ENCODE data around the gene SLIT1. TPM values are rescaled to one million over a fixed set of nuclear protein-coding genes. Genes with fewer than 3 reads are reported as not detected.

SLIT1 gene
- total RNA-seq, 1 experiment from 2014 or later: 1.0 TPM

- Histone ChIP-seq H3K36me3 (ENCODE audit: insufficient read depth, low read length) (no peaks in the 10 kb centered on the region), H3K4me3 (ENCODE audit: low read length) (no peak overlapping the region), H2AFZ (ENCODE audit: low read length) (no peak overlapping the region)
These were observed 12.7 kb downstream of the SLIT1 start for GRCh38 chr10:97173036-97173435.

DNA sequence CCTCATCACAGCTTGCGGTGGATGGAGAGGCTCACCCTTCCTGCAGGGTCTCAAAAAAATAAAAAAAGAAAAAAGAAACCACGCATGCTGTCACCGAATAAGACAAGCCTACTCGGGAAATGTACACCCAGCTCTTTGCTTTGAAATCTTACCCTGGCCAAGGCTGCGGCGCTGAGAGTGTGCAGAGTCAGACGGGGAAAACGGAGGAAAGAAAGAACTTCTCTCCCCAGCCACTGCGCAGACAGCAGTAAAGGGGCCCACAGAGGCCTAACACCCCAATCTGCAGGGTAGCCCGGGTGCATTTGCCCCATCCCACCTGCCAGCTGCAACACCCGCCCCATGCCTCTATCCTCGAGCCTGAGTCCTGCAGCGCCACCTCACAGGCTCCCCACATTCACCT, 14.8 kb downstream of the SLIT1 start:
- Histone ChIP-seq H3K4me3 (ENCODE audit: low read length) (no peak overlapping the region), H3K79me2 (ENCODE audit: low read length) (no peaks in the 10 kb centered on the region), H3K36me3 (ENCODE audit: insufficient read depth, low read length) (no peaks in the 10 kb centered on the region), H3K27me3 (ENCODE audit: low read length) (no peaks in the 10 kb centered on the region), H3K9me2 (replicated peaks; ENCODE audit: insufficient read depth, low read length) (no peaks in the 10 kb centered on the region), H3K4me2 (ENCODE audit: low read depth, low read length, poor library complexity, severe bottlenecking) (no peak overlapping the region), H2AFZ (ENCODE audit: low read length) (no peak overlapping the region), H3K27ac (ENCODE audit: low read length) (no peak overlapping the region), H3K4me1 (ENCODE audit: low read length) (no peaks in the 10 kb centered on the region), H3K9me3 (ENCODE audit: low read length) (no peaks in the 10 kb centered on the region), H4K20me1 (ENCODE audit: insufficient read depth, low read depth, low read length) (no peaks in the 10 kb centered on the region), H3K9ac (ENCODE audit: low read length) (no peak overlapping the region)
- no peak for DNase-seq

More at GRCh38 chr10:97173036-97173435, 12.7 kb downstream of the SLIT1 start:
- no peak overlapping the region for H3K27ac ChIP-seq (ENCODE audit: low read length)
- no peaks in the 10 kb centered on the region for H3K9me2 ChIP-seq (replicated peaks; ENCODE audit: insufficient read depth, low read length)
- no peaks in the 10 kb centered on the region for H4K20me1 ChIP-seq (ENCODE audit: insufficient read depth, low read depth, low read length)
- H3K9ac ChIP-seq (ENCODE audit: low read length): no peak overlapping the region
- no peaks in the 10 kb centered on the region for H3K9me3 ChIP-seq (ENCODE audit: low read length)
- H3K4me2 ChIP-seq (ENCODE audit: low read depth, low read length, poor library complexity, severe bottlenecking): no peak overlapping the region
- no peaks in the 10 kb centered on the region for H3K4me1 ChIP-seq (ENCODE audit: low read length)
- no peaks in the 10 kb centered on the region for H3K79me2 ChIP-seq (ENCODE audit: low read length)
- no peaks in the 10 kb centered on the region for H3K27me3 ChIP-seq (ENCODE audit: low read length)
- no peak for DNase-seq

DNA sequence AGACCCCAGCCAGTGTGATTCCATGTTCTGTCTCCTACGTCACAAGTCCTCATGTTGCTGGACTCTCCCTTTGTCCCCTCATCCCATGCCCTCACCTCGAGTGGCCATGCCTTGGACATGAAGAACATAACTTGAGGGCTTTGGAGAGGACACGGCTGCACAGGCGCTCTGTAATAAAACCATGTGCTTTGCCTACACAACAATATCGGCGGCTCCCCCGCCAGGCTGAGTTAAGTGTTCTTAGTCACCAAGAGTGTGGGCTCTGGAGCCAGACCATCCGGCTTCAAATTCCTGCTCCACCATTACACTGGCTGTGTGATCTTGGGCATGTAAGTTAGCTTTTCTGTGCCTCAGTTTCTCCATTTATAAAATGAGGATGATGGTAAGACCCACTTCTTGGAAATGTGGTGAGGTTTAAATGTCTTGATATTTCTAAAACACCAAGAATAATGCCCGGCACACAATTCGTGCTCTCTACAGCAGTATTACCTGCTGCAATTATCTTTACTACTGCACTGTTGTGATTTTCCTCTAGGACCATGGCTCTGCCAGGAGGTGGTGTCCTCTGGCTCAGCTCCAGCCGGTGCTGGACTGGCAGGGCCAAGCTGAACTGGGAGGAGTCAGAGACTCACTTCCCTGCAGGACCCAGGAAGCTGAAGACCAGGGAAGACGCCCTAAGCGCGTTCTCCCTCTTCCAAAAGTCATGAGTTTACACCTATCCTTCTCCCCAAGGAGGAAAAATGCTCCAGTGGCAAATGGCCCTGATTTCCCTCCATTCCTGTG, 15.7 kb downstream of the SLIT1 start:
- Histone ChIP-seq H3K36me3 (ENCODE audit: insufficient read depth, low read length) (no peaks in the 10 kb centered on the region), H2AFZ (ENCODE audit: low read length) (no peak overlapping the region)

GRCh38 chr10:97169063-97169462, 16.7 kb downstream of the SLIT1 start:
- Histone ChIP-seq H3K4me2 (ENCODE audit: low read depth, low read length, poor library complexity, severe bottlenecking) (no peak overlapping the region), H3K4me1 (ENCODE audit: low read length) (no peaks in the 10 kb centered on the region), H3K9me3 (ENCODE audit: low read length) (no peaks in the 10 kb centered on the region), H3K4me3 (ENCODE audit: low read length) (no peak overlapping the region), H3K36me3 (ENCODE audit: insufficient read depth, low read length) (no peaks in the 10 kb centered on the region), H3K27ac (ENCODE audit: low read length) (no peak overlapping the region), H3K9me2 (replicated peaks; ENCODE audit: insufficient read depth, low read length) (no peaks in the 10 kb centered on the region), H3K27me3 (ENCODE audit: low read length) (no peaks in the 10 kb centered on the region), H3K79me2 (ENCODE audit: low read length) (no peaks in the 10 kb centered on the region), H2AFZ (ENCODE audit: low read length) (no peak overlapping the region), H4K20me1 (ENCODE audit: insufficient read depth, low read depth, low read length) (no peaks in the 10 kb centered on the region), H3K9ac (ENCODE audit: low read length) (no peak overlapping the region)
- DNase-seq: no peak

More for the DNA sequence above, 15.7 kb downstream of the SLIT1 start:
- Histone ChIP-seq H3K9me3 (ENCODE audit: low read length) (no peaks in the 10 kb centered on the region), H3K27me3 (ENCODE audit: low read length) (no peaks in the 10 kb centered on the region), H3K4me1 (ENCODE audit: low read length) (no peaks in the 10 kb centered on the region), H3K9me2 (replicated peaks; ENCODE audit: insufficient read depth, low read length) (no peaks in the 10 kb centered on the region), H3K79me2 (ENCODE audit: low read length) (no peaks in the 10 kb centered on the region), H3K9ac (ENCODE audit: low read length) (no peak overlapping the region), H3K27ac (ENCODE audit: low read length) (no peak overlapping the region), H3K4me2 (ENCODE audit: low read depth, low read length, poor library complexity, severe bottlenecking) (no peak overlapping the region), H4K20me1 (ENCODE audit: insufficient read depth, low read depth, low read length) (no peaks in the 10 kb centered on the region), H3K4me3 (ENCODE audit: low read length) (no peak overlapping the region)
- DNase-seq: no peak

DNA sequence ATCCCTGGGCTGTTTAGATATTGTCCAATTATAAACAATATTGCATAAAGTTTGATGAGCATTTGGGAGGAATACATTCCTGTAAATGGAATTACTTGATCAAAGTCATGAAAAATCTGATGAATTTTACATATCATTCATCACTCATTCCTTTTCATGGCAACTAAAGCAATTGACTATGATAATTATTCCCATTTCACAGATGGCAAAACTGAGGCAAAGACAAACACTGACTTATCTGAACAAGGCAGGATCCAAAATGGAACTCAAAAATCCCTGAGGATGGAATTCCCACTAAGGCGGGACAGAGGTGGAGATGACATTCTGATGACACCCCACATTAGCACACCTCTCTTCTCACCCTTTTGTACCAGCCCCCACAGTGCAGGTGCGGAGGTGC, 17.1 kb downstream of the SLIT1 start:
- H2AFZ ChIP-seq (ENCODE audit: low read length): no peak overlapping the region
- no peaks in the 10 kb centered on the region for H3K9me2 ChIP-seq (replicated peaks; ENCODE audit: insufficient read depth, low read length)
- no peak overlapping the region for H3K9ac ChIP-seq (ENCODE audit: low read length)
- no peaks in the 10 kb centered on the region for H4K20me1 ChIP-seq (ENCODE audit: insufficient read depth, low read depth, low read length)
- no peaks in the 10 kb centered on the region for H3K79me2 ChIP-seq (ENCODE audit: low read length)
- no peaks in the 10 kb centered on the region for H3K4me1 ChIP-seq (ENCODE audit: low read length)
- no peaks in the 10 kb centered on the region for H3K36me3 ChIP-seq (ENCODE audit: insufficient read depth, low read length)
- H3K4me2 ChIP-seq (ENCODE audit: low read depth, low read length, poor library complexity, severe bottlenecking): no peak overlapping the region
- DNase-seq: no peak
- no peaks in the 10 kb centered on the region for H3K27me3 ChIP-seq (ENCODE audit: low read length)
- no peak overlapping the region for H3K27ac ChIP-seq (ENCODE audit: low read length)
- H3K4me3 ChIP-seq (ENCODE audit: low read length): no peak overlapping the region
- H3K9me3 ChIP-seq (ENCODE audit: low read length): no peaks in the 10 kb centered on the region

DNA sequence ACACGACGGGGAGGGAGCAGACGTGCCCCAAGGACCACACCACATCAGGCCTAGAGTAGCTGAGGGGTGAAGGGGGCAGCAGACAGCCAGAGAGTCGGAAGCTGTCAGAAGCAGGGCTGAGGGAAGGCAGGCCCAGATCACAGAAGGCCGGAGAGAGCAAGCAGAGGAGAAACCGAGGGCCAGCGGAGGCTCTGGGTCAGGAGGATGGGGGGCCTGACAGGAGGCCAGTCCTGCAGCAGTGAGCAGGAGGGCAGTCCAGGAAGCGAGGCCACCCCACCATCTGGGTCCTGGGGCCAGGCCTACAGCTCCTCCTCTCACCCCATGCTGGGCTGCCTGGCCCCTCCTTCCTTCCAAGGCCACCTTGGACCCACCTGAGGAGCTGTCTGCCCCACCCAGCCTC, 20.3 kb downstream of the SLIT1 start:
- H3K27ac ChIP-seq (ENCODE audit: low read length): no peak overlapping the region
- H3K27me3 ChIP-seq (ENCODE audit: low read length): no peaks in the 10 kb centered on the region
- no peak for DNase-seq
- no peaks in the 10 kb centered on the region for H3K9me3 ChIP-seq (ENCODE audit: low read length)
- no peaks in the 10 kb centered on the region for H3K79me2 ChIP-seq (ENCODE audit: low read length)
- no peak overlapping the region for H3K9ac ChIP-seq (ENCODE audit: low read length)
- no peaks in the 10 kb centered on the region for H3K4me1 ChIP-seq (ENCODE audit: low read length)
- no peak overlapping the region for H2AFZ ChIP-seq (ENCODE audit: low read length)
- no peak overlapping the region for H3K4me3 ChIP-seq (ENCODE audit: low read length)
- no peaks in the 10 kb centered on the region for H3K9me2 ChIP-seq (replicated peaks; ENCODE audit: insufficient read depth, low read length)
- no peak overlapping the region for H3K4me2 ChIP-seq (ENCODE audit: low read depth, low read length, poor library complexity, severe bottlenecking)
- no peaks in the 10 kb centered on the region for H4K20me1 ChIP-seq (ENCODE audit: insufficient read depth, low read depth, low read length)
- no peaks in the 10 kb centered on the region for H3K36me3 ChIP-seq (ENCODE audit: insufficient read depth, low read length)

GRCh38 chr10:97163781-97164501, 21.8 kb downstream of the SLIT1 start:
- Histone ChIP-seq H3K9ac (ENCODE audit: low read length) (no peak overlapping the region), H3K27me3 (ENCODE audit: low read length) (no peaks in the 10 kb centered on the region), H3K9me2 (replicated peaks; ENCODE audit: insufficient read depth, low read length) (no peaks in the 10 kb centered on the region), H3K4me2 (ENCODE audit: low read depth, low read length, poor library complexity, severe bottlenecking) (no peak overlapping the region), H3K4me1 (ENCODE audit: low read length) (no peaks in the 10 kb centered on the region), H3K27ac (ENCODE audit: low read length) (no peak overlapping the region), H4K20me1 (ENCODE audit: insufficient read depth, low read depth, low read length) (no peaks in the 10 kb centered on the region), H3K36me3 (ENCODE audit: insufficient read depth, low read length) (no peaks in the 10 kb centered on the region), H3K4me3 (ENCODE audit: low read length) (no peak overlapping the region), H3K9me3 (ENCODE audit: low read length) (no peaks in the 10 kb centered on the region), H2AFZ (ENCODE audit: low read length) (no peak overlapping the region), H3K79me2 (ENCODE audit: low read length) (no peaks in the 10 kb centered on the region)
- no peak for DNase-seq

DNA sequence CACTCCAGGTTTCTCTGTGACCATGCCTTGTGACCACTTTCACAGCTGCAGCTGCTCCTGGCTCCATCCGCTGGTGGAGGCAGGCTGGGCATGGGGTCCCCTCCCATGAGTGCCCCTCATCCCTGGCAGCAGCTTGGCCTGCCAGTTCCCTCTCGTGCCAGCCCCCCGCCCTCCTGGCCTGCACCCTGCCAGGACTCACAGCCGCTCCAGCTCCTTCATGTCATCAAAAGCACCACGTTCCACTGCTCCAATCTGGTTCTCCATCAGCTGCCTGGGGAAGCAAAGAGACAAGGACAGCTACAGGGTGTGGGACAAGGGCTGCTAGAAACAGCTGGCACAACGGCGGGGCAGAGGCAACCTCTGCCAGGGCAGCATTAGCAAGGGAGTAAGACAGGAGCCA, 22.6 kb downstream of the SLIT1 start:
- H3K4me3 ChIP-seq (ENCODE audit: low read length): no peak overlapping the region
- H3K9me3 ChIP-seq (ENCODE audit: low read length): no peaks in the 10 kb centered on the region
- no peak overlapping the region for H2AFZ ChIP-seq (ENCODE audit: low read length)
- H3K9ac ChIP-seq (ENCODE audit: low read length): no peak overlapping the region
- H3K9me2 ChIP-seq (replicated peaks; ENCODE audit: insufficient read depth, low read length): no peaks in the 10 kb centered on the region
- no peaks in the 10 kb centered on the region for H3K4me1 ChIP-seq (ENCODE audit: low read length)
- no peak for DNase-seq
- H3K27ac ChIP-seq (ENCODE audit: low read length): no peak overlapping the region
- H4K20me1 ChIP-seq (ENCODE audit: insufficient read depth, low read depth, low read length): no peaks in the 10 kb centered on the region
- H3K4me2 ChIP-seq (ENCODE audit: low read depth, low read length, poor library complexity, severe bottlenecking): no peak overlapping the region
- H3K27me3 ChIP-seq (ENCODE audit: low read length): no peaks in the 10 kb centered on the region
- H3K36me3 ChIP-seq (ENCODE audit: insufficient read depth, low read length): no peaks in the 10 kb centered on the region
- H3K79me2 ChIP-seq (ENCODE audit: low read length): no peaks in the 10 kb centered on the region
